HG03457 (cell line): ENCODE data around the gene SPINT1.

Experiments
- ATAC-seq: cut with Tn5 transposase; IDR thresholded peaks from one replicate; pipeline ENCODE4 v1.9.1; 2021; ENCODE audit warnings: moderate number of reproducible peaks; ENCODE audit not compliant: unreplicated experiment

SPINT1 gene

DNA sequence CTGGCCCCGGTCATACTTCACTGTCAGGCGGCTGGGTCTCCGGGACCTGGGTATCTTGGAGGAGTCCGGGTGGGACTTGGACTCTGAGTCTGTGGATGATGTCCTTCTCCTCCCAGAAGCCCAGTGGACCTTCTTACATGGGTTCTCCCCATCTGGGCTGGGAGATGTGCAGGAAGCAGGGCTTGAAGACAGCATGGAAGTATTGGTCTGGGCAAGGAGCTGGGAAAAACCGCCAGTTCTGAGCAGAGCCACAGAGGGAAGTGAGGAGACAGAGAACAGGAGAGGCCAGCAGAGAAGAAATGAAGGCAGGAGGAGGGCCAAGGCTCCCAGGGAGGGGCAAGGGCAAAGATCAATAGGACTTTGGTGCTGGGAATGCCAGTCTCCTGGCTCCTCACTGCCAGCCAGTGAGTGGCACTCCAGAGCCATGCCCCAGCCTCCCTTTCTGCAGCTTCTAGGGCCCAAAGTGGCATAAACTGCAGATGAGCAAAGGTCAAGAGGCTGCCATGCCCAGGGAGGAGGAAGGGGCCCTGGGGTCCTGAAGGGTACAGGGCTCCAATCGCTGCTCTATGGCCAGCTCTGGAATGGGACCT, 15.3 kb upstream of the SPINT1 start, which contains the start of gene PPP1R14D:
PPP1R14D (minus strand) TSS at position 262 of the 590 bp plus-strand sequence; CDS start at position 195, 67 bp downstream.
- no peak for ATAC-seq

DNA sequence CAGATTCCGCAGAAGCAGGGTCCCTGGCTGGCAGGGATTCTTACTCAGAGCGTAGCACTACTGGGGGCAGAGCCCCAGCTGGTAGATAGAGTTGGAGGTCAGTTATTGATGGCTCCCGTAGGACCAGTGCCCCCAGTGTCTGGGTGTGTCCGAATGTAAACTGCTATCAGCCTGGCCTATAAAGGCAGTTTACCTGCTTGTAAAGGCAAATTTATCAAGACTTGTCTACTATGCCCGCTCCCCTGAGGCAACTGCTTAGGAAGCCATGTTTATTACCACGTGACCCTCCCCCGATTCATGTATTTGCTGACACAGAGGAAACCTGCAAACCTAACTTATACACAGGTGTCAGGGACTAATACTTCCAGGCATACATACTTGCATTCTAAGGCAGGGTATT, 14.7 kb upstream of the SPINT1 start:
- ATAC-seq = no peak

DNA sequence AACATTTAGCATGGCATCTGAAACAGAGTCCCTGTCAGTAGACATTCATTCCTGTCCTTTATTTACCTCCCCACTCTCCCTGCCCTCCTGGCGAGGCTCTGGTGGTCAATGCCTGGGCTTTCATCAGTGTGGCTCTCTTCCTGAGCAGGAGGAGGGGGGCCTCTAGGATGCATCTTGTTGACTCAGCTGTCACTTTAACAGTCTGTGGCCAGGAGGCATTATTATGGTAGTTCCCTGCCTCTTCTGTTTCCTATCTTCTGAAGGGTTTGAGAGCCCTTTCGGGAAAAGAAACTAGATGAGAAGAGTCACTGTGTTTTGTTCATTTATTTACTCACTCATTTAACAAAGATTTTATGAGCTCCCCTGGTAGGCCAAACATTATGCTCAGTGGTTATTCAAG, 13.0 kb upstream of the SPINT1 start:
- no peak for ATAC-seq

DNA sequence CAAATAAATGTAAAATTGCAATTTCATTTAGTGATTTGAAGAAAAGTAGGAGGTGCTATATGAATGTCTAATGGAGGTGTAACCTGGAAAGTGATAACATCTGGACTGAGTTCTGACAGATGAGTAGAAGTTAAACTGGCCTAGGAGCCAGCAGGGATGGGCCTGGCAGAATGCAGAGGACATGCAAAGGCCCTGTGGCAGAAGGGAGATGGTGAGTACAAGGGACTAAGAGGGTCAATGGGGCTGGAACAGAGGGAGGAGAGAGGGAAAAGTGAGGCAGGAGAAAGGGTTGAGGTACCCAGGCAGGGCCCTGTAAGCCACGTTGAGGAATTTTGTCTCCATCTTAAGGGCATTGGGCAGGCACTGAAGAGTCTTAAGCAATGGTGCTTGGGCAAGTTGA, 12.0 kb upstream of the SPINT1 start:
- ATAC-seq = no peak

DNA sequence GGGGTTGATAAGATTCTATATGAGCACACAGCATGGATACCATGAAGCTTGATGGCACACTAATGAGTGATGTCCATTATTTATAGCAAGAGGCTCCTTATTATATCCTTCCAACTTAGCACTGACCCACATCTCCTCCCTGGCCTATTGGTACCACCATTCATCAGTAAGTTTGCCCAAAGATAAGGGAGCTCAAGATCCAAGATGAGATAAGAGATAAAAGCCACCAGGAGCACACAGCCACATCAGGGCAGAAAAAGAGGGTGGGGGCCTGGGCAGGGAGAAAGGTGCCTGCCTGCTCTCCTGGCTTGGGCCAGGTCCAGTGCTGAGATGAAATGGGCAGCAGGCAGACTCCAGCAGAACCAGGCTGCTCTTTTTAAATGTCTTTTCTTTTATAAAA, 10.9 kb upstream of the SPINT1 start:
- no peak for ATAC-seq

DNA sequence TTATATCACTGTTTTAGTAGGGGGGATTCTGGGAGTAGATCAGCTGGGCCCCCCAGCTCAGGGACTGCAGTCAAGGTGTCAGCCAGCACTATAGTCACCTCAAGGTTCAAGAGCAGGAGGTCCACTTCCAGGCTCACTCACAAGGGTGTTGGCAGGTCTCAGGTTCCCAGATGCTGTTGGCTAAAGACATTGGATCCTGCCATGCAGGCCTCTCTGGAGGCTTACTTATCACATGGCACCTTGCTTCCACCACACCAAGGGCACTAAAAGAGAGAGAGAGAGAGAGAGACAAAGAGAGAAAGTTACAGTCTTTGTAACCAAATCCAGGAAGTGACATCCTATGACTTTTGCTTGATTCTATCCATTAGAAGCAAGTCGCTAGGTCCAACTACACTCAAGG, 7.8 kb upstream of the SPINT1 start:
- no peak for ATAC-seq

DNA sequence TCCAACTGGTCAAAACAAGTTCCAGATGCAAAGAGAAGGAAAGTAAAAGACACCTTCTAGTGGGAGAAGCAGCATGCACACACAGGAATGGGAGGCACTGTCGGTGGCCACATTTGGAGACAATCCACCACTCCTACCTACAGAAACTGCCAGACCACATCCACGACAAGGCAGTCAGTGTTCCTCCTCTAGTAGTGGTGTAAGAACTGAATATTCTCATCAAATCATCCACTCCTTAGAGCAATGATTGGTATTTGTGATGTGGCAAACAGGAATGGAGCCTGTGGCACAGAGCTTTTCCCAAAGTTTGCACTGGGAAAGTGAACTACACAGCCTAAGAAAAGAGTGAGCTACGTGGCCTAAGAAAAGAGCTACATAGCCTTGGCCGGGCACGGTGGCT, 5.1 kb upstream of the SPINT1 start:
- no peak for ATAC-seq

DNA sequence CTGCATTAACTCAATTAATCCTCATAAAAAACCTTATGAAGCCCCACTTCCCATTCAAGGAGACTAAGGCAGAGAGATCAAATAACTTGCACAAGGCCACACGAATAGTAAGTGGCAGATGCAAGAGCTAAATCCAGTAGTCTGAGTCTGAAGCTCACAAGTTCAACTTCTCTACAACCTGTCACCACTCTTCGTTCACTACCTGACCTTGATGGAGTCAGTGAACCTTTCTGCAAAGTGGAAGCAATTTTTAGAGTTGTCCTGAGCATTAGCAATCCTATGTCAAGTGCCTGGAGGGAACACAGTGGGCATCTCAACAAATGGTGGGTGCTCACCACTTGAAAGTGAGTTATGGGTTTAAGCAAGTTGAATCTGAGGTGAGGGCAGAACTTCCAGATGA, 2.1 kb upstream of the SPINT1 start:
- no peak for ATAC-seq

DNA sequence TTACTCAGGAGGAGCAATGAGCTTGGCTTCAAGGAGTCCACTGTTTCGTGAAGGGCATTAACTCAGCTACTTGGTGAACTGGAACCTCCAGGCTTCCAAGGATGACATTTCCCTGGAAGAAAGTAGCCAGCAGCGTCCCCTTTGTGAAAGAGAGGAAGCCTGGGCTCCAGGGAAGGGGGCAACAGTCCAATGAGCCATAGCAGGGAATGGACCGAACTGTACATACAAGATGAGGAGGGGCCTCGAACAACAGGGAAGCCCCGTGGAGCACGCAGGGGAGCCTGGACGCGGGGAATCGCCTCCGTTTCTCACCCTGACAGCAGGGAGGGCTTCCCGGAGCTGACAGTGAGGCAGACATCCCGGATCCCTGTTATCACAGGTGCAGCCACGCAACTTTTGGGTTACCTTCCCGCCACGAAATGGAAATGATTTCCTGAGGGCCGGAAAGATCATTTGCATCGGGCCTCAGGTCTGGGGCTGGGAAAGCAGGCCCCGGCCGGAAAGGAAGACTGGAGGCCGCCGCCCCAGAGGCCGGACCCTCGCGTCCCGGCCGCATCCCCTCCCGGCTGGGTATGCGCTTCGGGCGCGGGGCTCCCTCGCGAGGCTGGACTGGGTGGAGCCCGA, 475 bp upstream of the SPINT1 start:
- no peak for ATAC-seq

DNA sequence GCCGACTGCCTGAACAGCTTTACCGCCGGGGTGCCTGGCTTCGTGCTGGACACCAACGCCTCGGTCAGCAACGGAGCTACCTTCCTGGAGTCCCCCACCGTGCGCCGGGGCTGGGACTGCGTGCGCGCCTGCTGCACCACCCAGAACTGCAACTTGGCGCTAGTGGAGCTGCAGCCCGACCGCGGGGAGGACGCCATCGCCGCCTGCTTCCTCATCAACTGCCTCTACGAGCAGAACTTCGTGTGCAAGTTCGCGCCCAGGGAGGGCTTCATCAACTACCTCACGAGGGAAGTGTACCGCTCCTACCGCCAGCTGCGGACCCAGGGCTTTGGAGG, 815 bp downstream of the SPINT1 start:
- no peak for ATAC-seq

DNA sequence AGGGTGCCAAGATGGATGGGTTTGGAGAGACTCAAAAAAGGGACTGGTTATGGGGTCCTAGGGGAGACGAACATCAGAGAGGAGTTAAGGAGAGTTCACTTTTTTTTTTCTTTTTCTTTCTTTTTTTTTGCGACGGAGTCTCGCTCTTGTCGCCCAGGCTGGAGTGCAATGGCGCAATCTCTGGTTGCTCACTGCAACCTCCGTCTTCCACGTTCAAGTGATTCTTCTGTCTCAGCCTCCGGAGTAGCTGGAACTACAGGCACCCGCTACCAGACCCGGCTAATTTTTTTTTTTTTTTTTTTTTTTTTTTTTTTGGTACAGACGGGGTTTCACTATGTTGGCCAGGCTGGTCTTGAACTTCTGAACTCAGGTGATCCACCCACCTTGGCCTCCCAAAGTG, 1.2 kb downstream of the SPINT1 start:
- ATAC-seq = no peak

DNA sequence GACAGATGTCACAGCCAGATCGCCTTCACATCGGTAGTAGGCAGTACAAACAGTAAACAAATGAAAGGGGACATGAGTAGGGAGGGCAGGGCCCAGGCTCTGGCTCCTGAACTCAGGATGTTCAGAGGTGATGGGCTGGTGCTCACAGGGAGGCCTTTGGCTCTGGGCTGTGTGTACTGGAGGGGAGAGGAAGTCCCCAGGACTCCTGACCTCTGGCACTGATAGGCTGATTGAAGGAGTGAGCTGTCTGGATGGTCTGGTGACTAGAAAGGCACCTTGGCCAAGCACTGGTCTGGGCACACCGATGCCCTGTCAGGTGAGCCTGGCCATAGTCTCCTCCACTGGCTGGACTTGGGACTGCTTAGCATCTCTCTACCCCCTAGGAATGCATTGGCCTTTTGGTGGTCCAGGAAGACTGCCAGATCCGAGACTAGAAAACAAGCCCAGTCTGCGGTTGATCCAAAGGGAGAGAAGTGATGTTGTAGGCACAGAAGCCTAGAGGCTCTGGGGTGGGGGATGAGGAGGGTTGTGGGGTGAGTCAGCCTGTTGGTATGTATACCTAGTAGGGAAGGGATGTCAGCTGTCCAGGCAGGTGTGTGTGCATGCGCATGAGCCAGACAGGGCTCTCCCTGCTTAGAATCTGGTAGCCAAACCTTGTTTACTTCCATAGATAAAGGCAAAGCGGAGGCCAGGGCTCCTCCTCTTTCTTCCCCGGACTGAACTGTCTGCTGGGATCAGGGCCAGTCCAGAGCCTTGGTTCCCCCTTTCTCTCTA, 1.9 kb downstream of the SPINT1 start:
- no peak for ATAC-seq

DNA sequence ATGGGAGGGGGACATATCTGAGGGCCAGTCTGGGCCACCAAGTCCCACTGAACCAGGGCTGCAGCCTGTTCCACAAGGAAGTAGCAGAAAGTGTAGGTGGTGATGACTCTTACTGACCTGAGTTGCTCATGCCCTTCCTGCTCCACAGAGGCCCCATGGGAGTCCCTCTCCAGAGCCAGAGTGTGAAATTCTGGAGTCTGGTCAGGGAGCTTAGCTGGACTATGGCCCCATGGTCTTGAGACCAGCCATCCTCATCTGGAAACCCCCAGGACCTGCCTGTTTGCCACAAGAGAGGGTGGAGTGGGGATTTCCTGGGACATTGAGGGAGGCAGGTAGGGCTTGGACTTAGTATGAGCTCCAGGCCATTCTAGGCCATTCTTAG, 3.0 kb downstream of the SPINT1 start:
- ATAC-seq = no peak

DNA sequence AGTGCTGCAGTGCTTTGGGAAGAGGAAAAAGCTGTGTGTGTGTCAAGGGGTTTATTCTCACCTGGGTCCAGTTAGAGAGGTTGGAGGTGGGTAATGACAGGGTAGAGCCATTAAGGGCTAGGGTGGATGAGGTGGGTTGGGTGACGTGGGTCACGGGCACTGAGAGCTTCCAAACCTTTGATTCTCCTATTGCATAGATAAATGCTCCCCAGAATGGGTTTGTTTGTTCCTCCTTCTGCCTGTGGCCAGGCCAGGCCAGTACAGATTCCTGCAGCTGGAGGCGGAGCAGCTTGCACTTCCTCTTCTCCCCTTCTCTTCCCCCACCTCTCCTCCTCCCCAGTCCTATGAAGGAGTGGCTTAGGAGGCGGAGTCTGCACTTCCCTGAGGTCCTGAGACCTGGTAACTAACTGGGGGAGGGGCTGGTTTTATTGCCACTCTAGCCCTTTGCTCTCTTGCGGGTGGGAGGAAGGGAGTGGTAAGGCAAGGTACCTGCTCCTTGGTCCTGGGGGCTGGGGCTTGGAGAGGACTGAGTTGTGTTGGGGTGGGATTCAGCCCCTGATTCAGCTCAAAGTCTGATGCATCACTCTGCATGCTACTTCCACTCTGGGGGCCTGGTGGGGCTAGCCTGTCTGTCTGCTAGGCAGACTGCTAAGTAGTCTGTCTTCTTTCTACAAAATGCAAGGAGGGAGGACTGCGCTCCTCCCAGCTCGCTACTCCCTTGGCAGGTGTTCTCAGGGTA, 3.5 kb downstream of the SPINT1 start:
- ATAC-seq = no peak

DNA sequence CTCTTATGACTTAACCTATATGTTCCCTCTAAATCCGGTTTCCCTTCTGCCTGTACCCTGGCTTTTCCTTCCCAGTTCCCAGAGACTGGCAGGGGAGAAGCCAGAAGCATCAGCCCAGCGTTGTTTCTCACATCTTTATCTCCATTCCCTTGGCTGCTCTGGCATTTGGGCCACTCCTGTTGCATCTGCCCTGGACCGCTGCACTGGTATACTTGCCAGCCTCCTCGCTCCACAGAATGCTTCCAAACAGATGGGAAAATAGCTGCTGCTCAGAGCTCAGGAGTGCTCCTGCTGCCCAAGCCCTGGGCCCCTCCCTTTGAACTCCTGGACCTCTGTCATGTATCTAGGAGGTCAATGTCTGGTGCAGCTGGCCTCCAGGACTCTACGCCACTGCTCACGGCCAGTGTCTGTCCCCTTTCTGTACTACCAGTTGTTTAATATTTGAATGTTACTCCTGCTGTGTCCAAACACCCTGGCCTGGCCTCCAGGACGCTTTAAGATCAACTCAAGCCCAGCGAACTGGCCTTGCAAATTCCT, 6.8 kb downstream of the SPINT1 start:
- ATAC-seq = no peak

DNA sequence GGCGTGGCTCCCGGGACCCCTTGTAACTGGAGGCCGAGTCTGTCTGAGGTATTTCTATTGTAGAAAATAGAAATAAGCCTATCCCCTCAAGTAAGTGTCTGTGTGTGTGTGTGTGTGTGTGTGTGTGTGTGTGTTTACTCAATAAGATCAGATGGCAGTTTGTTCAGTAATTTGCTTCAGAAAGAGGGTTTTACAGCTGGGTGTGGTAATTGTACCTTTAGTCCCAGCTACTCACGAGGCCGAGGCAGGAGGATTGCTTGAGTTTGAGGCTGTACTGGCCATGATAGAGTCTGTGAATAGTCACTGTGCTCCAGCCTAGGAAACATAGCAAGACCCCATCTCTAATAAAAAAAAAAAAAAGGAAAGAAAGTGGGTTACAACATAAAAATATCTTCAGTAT, 8.7 kb downstream of the SPINT1 start:
- no peak for ATAC-seq

DNA sequence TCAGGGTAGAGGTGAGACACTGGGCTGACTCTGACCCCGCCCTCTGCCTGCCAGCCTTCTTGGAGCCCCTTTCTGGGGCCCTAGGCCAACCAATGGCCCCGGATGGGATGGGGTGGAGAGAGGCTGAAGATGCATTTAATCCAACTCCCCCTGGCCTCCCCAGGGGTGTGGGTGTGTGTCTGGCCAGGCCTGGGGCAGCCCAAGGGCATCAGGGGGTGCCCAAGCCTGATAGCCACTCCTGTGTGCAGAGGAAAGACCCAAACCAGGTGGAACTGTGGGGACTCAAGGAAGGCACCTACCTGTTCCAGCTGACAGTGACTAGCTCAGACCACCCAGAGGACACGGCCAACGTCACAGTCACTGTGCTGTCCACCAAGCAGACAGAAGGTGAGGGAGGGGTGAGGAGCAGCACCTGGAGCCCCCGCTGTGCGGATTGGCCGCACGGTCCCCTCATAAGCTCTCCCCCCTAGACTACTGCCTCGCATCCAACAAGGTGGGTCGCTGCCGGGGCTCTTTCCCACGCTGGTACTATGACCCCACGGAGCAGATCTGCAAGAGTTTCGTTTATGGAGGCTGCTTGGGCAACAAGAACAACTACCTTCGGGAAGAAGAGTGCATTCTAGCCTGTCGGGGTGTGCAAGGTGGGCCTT, 9.5 kb downstream of the SPINT1 start:
- ATAC-seq = no peak

DNA sequence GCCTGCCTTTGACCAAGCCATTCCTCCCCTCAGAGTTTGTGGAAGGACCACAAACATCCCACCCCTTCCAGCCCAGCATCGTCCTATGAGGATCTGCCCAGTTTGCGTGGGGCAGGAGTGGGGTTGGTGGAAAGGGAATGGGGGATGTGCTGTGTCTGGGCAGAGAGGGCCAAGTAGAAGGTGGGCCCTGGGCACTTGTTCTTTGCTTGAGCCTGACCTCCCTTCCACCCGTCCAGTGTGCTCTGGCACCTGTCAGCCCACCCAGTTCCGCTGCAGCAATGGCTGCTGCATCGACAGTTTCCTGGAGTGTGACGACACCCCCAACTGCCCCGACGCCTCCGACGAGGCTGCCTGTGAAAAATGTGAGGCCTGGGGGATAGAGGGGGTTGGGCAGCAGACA, 10.3 kb downstream of the SPINT1 start:
- no peak for ATAC-seq

DNA sequence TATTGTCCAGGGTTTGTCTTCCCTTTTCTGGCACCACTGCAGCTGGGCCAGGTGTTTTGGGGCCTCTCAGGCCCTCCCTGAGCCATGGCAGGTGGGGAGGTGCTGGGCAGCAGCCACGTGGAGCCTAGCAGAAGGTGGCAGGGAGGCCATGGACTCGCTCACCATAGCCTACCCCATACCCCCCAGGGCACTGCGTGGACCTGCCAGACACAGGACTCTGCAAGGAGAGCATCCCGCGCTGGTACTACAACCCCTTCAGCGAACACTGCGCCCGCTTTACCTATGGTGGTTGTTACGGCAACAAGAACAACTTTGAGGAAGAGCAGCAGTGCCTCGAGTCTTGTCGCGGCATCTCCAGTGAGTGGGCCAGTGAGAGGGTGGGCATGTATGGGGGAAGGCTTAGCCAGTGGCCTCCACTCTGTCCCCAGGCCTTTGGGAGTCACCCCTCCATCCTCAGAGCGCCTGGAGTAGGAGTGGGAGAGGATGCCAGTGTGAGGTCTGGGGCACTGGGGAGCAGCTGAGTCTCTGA, 11.9 kb downstream of the SPINT1 start:
- ATAC-seq = no peak

DNA sequence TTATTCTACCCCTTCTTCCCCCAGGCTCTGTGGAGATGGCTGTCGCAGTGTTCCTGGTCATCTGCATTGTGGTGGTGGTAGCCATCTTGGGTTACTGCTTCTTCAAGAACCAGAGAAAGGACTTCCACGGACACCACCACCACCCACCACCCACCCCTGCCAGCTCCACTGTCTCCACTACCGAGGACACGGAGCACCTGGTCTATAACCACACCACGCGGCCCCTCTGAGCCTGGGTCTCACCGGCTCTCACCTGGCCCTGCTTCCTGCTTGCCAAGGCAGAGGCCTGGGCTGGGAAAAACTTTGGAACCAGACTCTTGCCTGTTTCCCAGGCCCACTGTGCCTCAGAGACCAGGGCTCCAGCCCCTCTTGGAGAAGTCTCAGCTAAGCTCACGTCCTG, 12.9 kb downstream of the SPINT1 start:
- no peak for ATAC-seq
